ENCODE measurements around the gene SMC4. TPM values are rescaled to one million over a fixed set of nuclear protein-coding genes. Genes with fewer than 3 reads are reported as not detected.
A peak's percentile ranks its signal among the peaks of the same experiment; 100 is the strongest.

The SMC4 gene
- total and polyA plus RNA-seq, 2 of the 13 experiments (the other 11 are each of a cell fraction or from before 2014, with no cell fraction given) = 19.2 to 74.3 TPM

DNA sequence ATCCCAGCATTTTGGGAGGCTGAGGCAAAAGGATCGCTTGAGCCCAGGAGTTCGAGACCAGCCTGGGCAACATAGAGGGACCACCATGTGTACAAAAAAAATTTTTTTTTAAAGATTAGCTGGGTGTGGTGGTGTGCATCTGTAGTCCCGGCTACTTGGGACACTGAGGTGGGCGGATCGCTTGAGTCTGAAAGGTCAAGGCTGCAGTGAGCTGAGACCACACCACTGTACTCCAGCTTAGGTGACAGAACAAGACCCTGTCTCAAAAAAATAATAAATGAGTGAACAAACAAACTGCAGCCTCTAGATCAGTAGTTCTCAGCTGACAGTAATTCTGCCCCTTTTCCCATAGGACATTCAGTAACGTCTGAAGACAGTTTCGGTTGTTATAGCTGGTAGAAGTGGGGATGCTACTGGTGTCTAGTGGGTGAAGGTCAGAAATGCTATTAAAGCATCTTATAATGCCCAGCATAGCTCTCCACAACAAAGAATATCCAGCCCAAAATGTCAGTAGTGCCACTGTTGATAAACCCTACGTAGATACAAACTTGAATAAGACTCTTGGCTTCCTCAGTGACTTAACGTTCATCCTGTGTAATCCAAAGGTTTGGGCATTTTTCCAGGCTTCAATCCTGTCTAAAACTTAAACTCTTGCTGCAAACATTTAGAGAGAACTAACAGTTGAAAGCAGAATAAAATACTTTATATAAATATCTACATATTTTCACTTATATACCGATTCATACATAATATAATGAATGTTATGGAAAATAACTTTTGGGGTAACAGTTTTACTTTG, 10.6 kb downstream of the SMC4 start:
- H3K4me1 ChIP-seq (ENCODE audit: insufficient read depth, low read length) = peaks cover 15% of the 10 kb centered on the region
- H3K27me3 ChIP-seq (ENCODE audit: control insufficient read depth in 1 of 2, insufficient read depth in 2 of 2, low read length in 2 of 2) = no peaks in the 10 kb centered on the region
- H3K79me2 ChIP-seq (ENCODE audit: insufficient read depth, low read length) = peaks cover 43% of the 10 kb centered on the region
- no peaks in the 10 kb centered on the region; the same call in 1 of the 2 replicates for H4K20me1 ChIP-seq (ENCODE audit: insufficient read depth, low read length)
- intact Hi-C loops (cut with micrococcal nuclease; ENCODE audit: unreplicated experiment) = loop anchor here (5.0 kb wide), 1 partner anchor 183 kb away; the partner anchor contains the start of gene C3orf80
- FAIRE-seq (no peak), DNase-seq (ENCODE audit: low spot score) (no peak), ATAC-seq (peak; percentile 45)
- ChIA-PET CTCF (ENCODE audit: low intra/inter-chr PET ratio, low total read pairs) (no interaction called here), POLR2A (interaction anchor here (0.9 kb wide), 1 partner anchor 8 kb away, joined by 3 read pairs; no protein-coding TSS in a partner anchor)
- H3K9me3 ChIP-seq (ENCODE audit: low read length) = no peaks in the 10 kb centered on the region
- no TSS peak for BruUV-seq (replicated peaks)
- no peak overlapping the region for H3K4me3 ChIP-seq (replicated peaks in 1 of 3; ENCODE audit: insufficient read depth in 1 of 3, low read depth in 2 of 3, low read length in 3 of 3)
- no peak overlapping the region for H3K4me2 ChIP-seq (ENCODE audit: low read depth, low read length)
- no peak overlapping the region for H2AFZ ChIP-seq (ENCODE audit: low read length)
- H3K9ac ChIP-seq (ENCODE audit: insufficient read depth, low read depth, low read length) = no peak overlapping the region
- TF ChIP-seq, protein P1, sequence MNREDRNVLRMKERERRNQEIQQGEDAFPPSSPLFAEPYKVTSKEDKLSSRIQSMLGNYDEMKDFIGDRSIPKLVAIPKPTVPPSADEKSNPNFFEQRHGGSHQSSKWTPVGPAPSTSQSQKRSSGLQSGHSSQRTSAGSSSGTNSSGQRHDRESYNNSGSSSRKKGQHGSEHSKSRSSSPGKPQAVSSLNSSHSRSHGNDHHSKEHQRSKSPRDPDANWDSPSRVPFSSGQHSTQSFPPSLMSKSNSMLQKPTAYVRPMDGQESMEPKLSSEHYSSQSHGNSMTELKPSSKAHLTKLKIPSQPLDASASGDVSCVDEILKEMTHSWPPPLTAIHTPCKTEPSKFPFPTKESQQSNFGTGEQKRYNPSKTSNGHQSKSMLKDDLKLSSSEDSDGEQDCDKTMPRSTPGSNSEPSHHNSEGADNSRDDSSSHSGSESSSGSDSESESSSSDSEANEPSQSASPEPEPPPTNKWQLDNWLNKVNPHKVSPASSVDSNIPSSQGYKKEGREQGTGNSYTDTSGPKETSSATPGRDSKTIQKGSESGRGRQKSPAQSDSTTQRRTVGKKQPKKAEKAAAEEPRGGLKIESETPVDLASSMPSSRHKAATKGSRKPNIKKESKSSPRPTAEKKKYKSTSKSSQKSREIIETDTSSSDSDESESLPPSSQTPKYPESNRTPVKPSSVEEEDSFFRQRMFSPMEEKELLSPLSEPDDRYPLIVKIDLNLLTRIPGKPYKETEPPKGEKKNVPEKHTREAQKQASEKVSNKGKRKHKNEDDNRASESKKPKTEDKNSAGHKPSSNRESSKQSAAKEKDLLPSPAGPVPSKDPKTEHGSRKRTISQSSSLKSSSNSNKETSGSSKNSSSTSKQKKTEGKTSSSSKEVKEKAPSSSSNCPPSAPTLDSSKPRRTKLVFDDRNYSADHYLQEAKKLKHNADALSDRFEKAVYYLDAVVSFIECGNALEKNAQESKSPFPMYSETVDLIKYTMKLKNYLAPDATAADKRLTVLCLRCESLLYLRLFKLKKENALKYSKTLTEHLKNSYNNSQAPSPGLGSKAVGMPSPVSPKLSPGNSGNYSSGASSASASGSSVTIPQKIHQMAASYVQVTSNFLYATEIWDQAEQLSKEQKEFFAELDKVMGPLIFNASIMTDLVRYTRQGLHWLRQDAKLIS (CRISPR knock-in tag; IDR thresholded peaks at IDR 0.05) = no peak
- TF ChIP-seq ZSCAN30 (CRISPR knock-in tag; IDR thresholded peaks at IDR 0.05) = no peak
- no peak for TF ChIP-seq ZNF790 (CRISPR knock-in tag; IDR thresholded peaks at IDR 0.05; ENCODE audit: borderline replicate concordance)
- TF ChIP-seq SOX13 (IDR thresholded peaks at IDR 0.05) = no peak
- no peak for TF ChIP-seq SOX13 (CRISPR knock-in tag; conservative IDR thresholded peaks at IDR 0.05 in 1 of 2, IDR thresholded peaks at IDR 0.05 in 1 of 2)
- TF ChIP-seq CERS6 (CRISPR knock-in tag; IDR thresholded peaks at IDR 0.05) = no peak
- TF ChIP-seq REPIN1 (CRISPR knock-in tag; IDR thresholded peaks at IDR 0.05; ENCODE audit: borderline replicate concordance, low read depth) = no peak
- TF ChIP-seq ZNF629 (CRISPR knock-in tag; conservative IDR thresholded peaks at IDR 0.05) = peak; percentile 64
- peak; percentile 37 for TF ChIP-seq HNF4A (CRISPR knock-in tag; IDR thresholded peaks at IDR 0.05)
- no peak for TF ChIP-seq ZNF749 (CRISPR knock-in tag; IDR thresholded peaks at IDR 0.05; ENCODE audit: borderline replicate concordance)
- no peak for TF ChIP-seq TAF1 (CRISPR knock-in tag; IDR thresholded peaks at IDR 0.05)
- TF ChIP-seq ZBTB7A (CRISPR knock-in tag; IDR thresholded peaks at IDR 0.05) = no peak
- H3K36me3 ChIP-seq (replicated peaks in 1 of 2; ENCODE audit: control insufficient read depth in 1 of 2, insufficient read depth in 2 of 2, low read length in 2 of 2) = peaks cover 2 to 30% of the 10 kb centered on the region in 2 experiments; a peak in 4 of 5 replicates
- WGBS (ENCODE audit: low lambda C conversion rate) = 87% methylated on average over 10 of the region's 10 CpGs
- peak overlapping the region; percentile 9 for H3K27ac ChIP-seq (ENCODE audit: extremely low read length, insufficient read depth, low read length)
- in situ Hi-C loops (cut with HindIII; ENCODE audit: extremely low pct_ligation_motif_present, low pct_unique_long_range_greater_than_20kb) = loop anchor here (5.0 to 25.0 kb wide), 2 partner anchors 248 to 373 kb away; no protein-coding TSS in a partner anchor
